Upper lobe of left lung (tissue), 4 donors: Measurements from ENCODE around the gene ATP13A2.

Source experiments
- CTCF ChIP-seq, 6 experiments: fragments of 450-650 bp in 4 of 6; fragments of 200-600 bp in 2 of 6; sonication (generic) in 2 of 6; IDR thresholded peaks; one replicate each; pipeline ENCODE4 v1.5.1; 2016 to 2019; ENCODE audit warnings: antibody characterized with exemption in 6 of 6
- EP300 ChIP-seq, 4 donors: sonication (generic); formaldehyde crosslinking; IDR thresholded peaks; one replicate each; pipeline ENCODE4 v1.5.1; 2017; ENCODE audit warnings: antibody characterized with exemption in 4 of 4, control low read depth in 2 of 4
- POLR2A ChIP-seq, 4 donors: fragments of 450-650 bp; IDR thresholded peaks; one replicate each; pipeline ENCODE4 v1.5.1; 2016 to 2017; ENCODE audit warnings: antibody characterized with exemption in 4 of 4, mild to moderate bottlenecking in 2 of 4
- POLR2AphosphoS5 ChIP-seq, 2 donors: sonication (generic); formaldehyde crosslinking; IDR thresholded peaks; one replicate each; pipeline ENCODE4 v1.5.1; 2017; ENCODE audit warnings: antibody characterized with exemption in 2 of 2

GRCh38 chr1:17017435-17017834 lies 5.7 kb upstream of the ATP13A2 start:
- TF ChIP-seq CTCF (IDR thresholded peaks at IDR 0.05) (no peak), POLR2A (IDR thresholded peaks at IDR 0.05) (no peak), EP300 (IDR thresholded peaks at IDR 0.05) (no peak), POLR2AphosphoS5 (IDR thresholded peaks at IDR 0.05) (no peak)
